ENCODE data around the gene MEX3D. TPM values are rescaled to one million over a fixed set of nuclear protein-coding genes. Genes with fewer than 3 reads are reported as not detected.

The MEX3D gene
- total RNA-seq = 83.7 TPM

DNA sequence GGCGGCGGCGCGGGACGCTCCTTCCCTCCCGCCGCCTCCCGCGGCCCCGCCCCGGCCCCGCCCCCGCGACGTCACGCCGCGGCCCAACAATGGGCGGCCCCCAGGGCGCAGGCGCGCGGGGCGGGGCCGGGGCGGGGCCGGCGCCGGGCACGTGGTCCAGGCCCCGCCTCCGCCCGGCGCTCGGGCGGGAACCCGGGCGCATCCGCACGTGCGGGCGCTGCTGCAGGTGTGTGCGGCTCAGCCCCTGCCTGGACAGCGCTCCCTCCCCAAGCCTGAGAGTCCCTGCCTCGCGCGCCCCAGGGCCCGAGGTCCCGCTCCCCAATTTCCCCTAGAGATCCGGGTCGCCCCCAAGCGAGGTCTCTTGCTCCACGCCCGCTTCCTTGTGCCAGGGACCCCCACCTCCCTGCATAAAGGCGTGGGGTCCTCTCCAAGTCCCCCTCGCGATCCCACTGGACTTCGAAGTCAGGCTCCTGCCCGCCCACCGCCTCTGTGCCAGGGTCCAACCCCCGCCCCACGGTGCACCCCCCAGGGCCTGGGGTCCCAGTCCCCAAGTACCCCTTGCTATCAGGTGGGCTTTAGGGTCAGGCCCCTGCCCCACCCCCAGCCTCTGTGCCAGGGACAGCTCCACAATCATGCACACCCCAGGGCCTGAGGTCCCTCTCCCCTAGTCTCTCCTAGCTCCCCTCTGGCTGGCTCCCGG, at the start of gene MEX3D:
TSS of gene MEX3D (minus strand) at position 6 of the 700 bp plus-strand sequence. CDS start 267 bp downstream, outside the sequence.
- peaks cover 4 to 9% of the 10 kb centered on the region in 2 donors for H3K4me1 ChIP-seq
- intact Hi-C loops (cut with DNase I) = loop anchor here (1.0 to 5.0 kb wide), 2 partner anchors 39 to 85 kb away; partner anchors contain the start of gene UQCR11
- TF ChIP-seq, protein P1, sequence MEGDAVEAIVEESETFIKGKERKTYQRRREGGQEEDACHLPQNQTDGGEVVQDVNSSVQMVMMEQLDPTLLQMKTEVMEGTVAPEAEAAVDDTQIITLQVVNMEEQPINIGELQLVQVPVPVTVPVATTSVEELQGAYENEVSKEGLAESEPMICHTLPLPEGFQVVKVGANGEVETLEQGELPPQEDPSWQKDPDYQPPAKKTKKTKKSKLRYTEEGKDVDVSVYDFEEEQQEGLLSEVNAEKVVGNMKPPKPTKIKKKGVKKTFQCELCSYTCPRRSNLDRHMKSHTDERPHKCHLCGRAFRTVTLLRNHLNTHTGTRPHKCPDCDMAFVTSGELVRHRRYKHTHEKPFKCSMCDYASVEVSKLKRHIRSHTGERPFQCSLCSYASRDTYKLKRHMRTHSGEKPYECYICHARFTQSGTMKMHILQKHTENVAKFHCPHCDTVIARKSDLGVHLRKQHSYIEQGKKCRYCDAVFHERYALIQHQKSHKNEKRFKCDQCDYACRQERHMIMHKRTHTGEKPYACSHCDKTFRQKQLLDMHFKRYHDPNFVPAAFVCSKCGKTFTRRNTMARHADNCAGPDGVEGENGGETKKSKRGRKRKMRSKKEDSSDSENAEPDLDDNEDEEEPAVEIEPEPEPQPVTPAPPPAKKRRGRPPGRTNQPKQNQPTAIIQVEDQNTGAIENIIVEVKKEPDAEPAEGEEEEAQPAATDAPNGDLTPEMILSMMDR (IDR thresholded peaks at IDR 0.05) = no peak
- H3K4me3 ChIP-seq = peak within 1 kb of the TSS; percentile 57 to 94
- DNase-seq (ENCODE audit: low spot score in 2 of 2) = peak in 1 of 2 donors; percentile 85
- no peaks in the 10 kb centered on the region for H3K27me3 ChIP-seq
- H3K9me3 ChIP-seq = no peaks in the 10 kb centered on the region
- H3K36me3 ChIP-seq = no peaks in the 10 kb centered on the region
- H3K27ac ChIP-seq = peak within 1 kb of the TSS; percentile 72 to 84

DNA sequence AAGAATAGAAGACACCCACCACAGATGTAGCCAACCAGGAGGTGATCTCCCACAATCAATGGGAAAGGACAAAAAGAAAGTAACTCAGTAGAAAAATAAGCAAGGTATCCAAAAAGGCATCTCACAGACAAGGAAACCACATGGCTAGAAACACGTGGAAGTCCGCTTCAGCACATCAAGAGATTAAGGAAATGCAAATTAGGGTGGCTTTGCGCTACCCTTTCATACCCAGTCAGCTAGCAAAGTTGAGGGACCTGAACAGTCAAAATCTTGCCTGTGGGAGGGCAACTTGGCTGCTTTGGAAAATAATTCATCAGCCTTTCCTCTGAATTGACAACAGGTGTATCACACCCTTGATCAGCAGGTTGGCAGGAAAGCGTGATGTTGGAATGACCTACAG, 48.8 kb upstream of the MEX3D start:
- no peak for DNase-seq (ENCODE audit: low spot score in 2 of 2)
- no peaks in the 10 kb centered on the region for H3K9me3 ChIP-seq
- TF ChIP-seq, protein P1 (IDR thresholded peaks at IDR 0.05) = no peak
- H3K4me1 ChIP-seq = no peaks in the 10 kb centered on the region
- H3K27ac ChIP-seq = no peak overlapping the region
- no peaks in the 10 kb centered on the region for H3K27me3 ChIP-seq
- intact Hi-C loops (cut with DNase I) = no loop called here
- peaks cover 36 to 80% of the 10 kb centered on the region in 2 donors for H3K36me3 ChIP-seq
- no peak overlapping the region for H3K4me3 ChIP-seq

DNA sequence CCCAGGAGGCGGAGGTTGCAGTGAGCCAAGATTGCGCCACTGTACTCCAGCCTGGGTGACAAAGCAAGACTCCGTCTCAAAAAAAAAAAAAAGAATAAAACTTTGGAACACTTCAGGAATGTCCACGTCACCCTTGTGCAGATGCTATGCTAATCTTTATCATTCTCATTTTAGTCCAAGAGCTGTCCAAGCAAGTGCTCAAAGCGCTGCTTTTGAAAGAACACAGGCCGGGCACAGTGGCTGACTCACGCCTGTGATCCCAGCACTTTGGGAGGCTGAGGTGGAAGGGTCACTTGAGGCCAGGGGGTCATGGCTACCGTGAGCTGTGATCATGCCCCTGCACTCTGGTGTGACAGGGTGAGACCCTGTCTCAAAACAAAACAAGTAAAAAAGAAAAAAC, 48.3 kb upstream of the MEX3D start:
- Histone ChIP-seq H3K4me3 (no peak overlapping the region), H3K27ac (no peak overlapping the region), H3K4me1 (no peaks in the 10 kb centered on the region), H3K36me3 (peaks cover 36 to 80% of the 10 kb centered on the region in 2 donors), H3K9me3 (no peaks in the 10 kb centered on the region), H3K27me3 (no peaks in the 10 kb centered on the region)
- TF ChIP-seq, protein P1 (IDR thresholded peaks at IDR 0.05) = no peak
- intact Hi-C loops (cut with DNase I) = no loop called here
- DNase-seq (ENCODE audit: low spot score in 2 of 2) = no peak

DNA sequence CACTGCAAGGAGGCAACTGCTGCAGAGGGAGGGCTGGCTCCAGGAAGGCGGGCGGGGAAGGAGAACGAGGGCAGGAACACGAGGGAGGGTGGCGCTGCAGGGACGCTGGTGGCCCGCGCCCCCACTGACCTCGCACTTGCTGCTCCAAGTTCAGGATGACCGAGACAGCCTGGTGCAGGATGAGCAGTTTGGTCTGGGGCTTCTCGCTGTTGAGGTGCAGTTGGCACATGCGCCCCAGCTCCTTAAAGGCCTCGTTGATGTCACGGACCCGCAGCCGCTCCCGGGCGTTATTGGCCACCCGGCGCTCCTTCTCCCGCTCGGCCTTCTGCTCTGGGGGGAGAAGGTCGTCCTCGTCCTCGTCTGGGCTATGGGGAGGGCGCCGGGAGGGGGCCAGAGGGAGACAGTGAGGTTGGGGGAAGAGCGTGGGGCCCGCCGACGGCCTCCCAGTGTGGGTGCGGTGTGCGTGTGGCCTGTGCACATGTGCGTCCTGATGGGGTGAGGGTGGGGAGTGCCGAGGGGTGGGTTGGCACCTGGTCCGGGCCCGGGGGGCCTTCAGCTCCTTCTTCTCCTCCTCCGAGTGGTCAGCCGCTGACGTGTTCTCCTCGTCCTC, 47.1 kb upstream of the MEX3D start:
- Histone ChIP-seq H3K27me3 (no peaks in the 10 kb centered on the region), H3K27ac (no peak overlapping the region), H3K36me3 (peaks cover 39 to 76% of the 10 kb centered on the region in 2 donors), H3K4me1 (no peaks in the 10 kb centered on the region), H3K9me3 (no peaks in the 10 kb centered on the region), H3K4me3 (no peak overlapping the region)
- no peak for DNase-seq (ENCODE audit: low spot score in 2 of 2)
- TF ChIP-seq, protein P1 (IDR thresholded peaks at IDR 0.05) = no peak
- intact Hi-C loops (cut with DNase I) = no loop called here

DNA sequence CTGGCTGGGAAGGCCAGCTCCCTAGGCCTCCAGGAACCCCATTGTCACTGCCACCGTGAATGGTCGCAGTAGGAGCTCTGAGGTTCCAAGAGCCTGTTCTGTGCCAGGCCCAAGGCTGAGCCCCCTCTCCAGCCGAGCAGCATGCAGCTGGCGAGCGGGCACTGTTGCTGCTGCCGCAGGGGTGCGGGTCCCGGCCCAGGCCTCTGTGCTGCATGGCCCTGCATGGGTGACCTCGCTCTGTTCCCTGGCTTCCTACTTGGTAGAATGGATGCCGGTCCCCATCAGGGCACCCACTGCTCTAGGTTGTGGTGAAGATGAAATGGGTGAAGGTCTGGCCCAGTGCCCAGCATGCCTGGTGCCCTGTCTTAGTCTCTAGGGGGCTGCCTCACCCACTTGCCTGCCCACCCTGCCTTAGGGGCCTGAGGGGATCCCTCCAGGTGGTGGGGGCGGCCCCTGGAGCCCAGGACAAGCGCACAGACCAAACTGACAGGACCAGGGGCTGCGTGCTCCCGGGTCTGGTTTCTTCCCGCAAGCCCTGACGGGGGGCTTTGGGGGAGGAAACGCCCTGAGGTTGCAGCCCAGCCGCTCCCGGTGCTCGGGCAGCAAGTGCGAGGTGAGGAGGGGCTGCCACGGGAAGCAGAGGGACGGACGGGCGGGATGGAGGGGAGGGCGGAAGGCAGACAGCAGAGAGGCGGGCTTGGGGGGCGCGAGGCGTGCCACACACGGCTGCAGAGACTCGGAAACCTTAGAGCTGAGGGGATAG, 45.9 kb upstream of the MEX3D start:
- Histone ChIP-seq H3K9me3 (no peaks in the 10 kb centered on the region), H3K4me3 (no peak overlapping the region), H3K27ac (no peak overlapping the region), H3K4me1 (no peaks in the 10 kb centered on the region), H3K27me3 (no peaks in the 10 kb centered on the region), H3K36me3 (peaks cover 35 to 66% of the 10 kb centered on the region in 2 donors)
- TF ChIP-seq, protein P1 (IDR thresholded peaks at IDR 0.05) = no peak
- DNase-seq (ENCODE audit: low spot score in 2 of 2) = no peak
- intact Hi-C loops (cut with DNase I) = no loop called here
